GM12892 (cell line): ENCODE measurements around the gene GABRD.

ENCODE experiments used
- DNase-seq: peaks from one replicate; pipeline ENCODE4 v3.0.0; 2011; ENCODE audit not compliant: insufficient read length
- FAIRE-seq: peaks from 2 replicates; lab custom pipeline; 2011; peaks lifted over from hg19 to GRCh38; lab: Jason Lieb, UNC
- POLR2A ChIP-seq: IDR thresholded peaks from 2 replicates; pipeline ENCODE4 v1.6.1; 2011; ENCODE audit warnings: low read depth, low read length, control low read depth
- POLR2AphosphoS5 ChIP-seq: IDR thresholded peaks from 2 replicates; pipeline ENCODE4 v1.6.1; 2011; ENCODE audit warnings: low read depth, low read length, control low read depth
- TAF1 ChIP-seq: IDR thresholded peaks from 2 replicates; pipeline ENCODE4 v1.6.1; 2011; ENCODE audit warnings: low read depth, mild to moderate bottlenecking, control low read depth, low read length, borderline replicate concordance

GABRD gene

DNA sequence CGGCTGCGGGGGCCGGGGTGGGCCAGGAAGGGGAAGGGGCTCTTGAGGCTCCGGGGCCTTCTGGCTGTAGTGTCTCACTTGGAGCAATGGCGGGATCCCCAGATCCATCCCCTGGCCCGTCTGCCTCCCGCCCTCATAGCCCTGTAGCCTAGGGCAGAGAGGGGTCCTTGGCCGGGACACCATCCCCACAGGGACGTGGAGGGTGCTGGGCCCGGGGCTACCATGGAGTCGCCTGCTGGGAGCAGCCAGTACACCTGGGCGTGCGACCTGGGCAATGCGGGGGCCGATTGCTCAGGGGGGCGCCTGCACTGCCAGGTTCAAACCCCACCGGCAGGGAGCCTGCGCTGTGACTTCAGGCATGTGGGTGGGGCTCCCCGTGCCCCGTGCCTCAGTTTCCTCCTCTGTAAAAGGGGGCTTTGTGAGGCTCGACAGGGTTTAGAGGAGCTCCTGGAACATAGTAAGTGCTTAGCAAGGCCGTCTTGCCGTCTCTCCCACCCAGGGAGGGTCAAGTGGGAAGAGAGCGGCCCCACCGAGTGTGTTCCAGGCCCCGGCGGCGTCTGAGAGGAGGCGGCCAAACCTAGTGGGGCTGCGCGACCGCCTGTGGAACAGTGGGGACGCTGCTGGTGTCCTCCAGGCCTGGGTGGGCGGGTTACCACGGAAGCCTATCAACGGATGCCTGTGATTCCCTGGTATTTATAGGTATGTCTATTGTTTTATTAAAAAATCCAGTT is 51.8 kb downstream of the GABRD start:
- FAIRE-seq (no peak), DNase-seq (no peak)
- TF ChIP-seq POLR2A: no peak
- TF ChIP-seq POLR2AphosphoS5: no peak
- no peak for TF ChIP-seq TAF1

DNA sequence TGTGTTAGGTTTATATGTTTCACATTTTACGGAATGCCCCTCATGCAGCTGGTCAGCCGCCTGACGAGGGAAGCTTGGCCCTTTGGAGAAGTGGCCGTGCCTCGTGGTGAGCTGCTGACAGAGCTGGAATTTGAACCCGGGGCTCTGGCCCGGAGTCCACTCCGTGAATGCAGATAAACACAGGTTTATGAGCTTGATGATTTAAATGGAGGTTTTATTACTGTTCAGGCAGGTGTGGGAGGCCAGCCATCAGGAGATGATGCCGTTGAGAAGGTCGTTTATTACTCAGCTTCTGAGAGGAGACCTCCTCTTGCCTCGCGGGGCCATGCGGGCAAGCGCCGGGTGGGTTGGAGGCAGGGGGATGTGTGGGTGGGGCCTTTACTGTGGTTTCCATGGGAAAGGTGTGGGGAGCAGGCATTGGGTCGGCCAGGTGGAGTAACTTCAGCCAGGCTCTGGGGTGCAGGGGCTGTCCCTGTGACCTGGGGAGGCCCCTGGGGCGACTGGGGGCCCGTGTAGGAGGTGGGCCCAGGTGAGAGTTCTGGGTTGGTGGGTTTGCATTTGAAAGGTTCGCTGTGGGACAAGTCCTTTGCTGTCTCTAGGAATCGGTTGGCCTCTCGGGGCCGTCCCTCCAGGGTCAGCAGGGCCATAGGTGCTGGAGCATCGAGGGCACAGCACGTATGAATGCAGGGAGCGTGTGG is 53.1 kb downstream of the GABRD start:
- no peak for FAIRE-seq
- no peak for TF ChIP-seq POLR2AphosphoS5
- TF ChIP-seq TAF1: no peak
- TF ChIP-seq POLR2A: no peak
- DNase-seq: no peak

GRCh38 chr1:2072891-2073290 is 53.7 kb downstream of the GABRD start:
- FAIRE-seq: no peak

GRCh38 chr1:2073382-2074230 is 54.5 kb downstream of the GABRD start:
- DNase-seq: no peak
- no peak for FAIRE-seq
- TF ChIP-seq POLR2A: no peak
- no peak for TF ChIP-seq TAF1
- TF ChIP-seq POLR2AphosphoS5: no peak

More at GRCh38 chr1:2072891-2073290, 53.7 kb downstream of the GABRD start:
- TF ChIP-seq POLR2AphosphoS5 (no peak), TAF1 (no peak), POLR2A (no peak)
- no peak for DNase-seq

DNA sequence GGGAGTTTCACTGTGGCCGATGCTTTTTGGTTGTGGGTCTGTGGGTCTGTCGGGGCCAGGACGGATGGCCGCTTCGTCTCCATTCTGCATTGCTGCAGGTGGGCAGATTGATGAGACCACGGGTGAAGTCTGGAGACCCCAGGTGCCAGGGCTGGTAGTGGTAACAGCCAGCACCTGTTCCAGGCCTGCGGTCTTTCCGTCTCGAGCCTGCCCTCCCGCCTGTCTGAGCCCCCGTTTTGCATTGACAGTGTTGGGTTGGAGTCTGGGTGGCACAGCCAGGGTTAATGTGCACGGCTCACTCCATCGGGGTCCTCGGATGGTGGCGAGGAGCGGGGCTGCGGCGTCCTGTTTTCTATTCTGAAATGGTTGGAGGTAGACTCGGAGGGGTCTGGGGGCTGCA is 55.3 kb downstream of the GABRD start:
- TF ChIP-seq POLR2AphosphoS5 (no peak), TAF1 (no peak), POLR2A (no peak)
- no peak for DNase-seq

GRCh38 chr1:2074944-2075740 is 56.0 kb downstream of the GABRD start:
- no peak for FAIRE-seq
- TF ChIP-seq TAF1 (no peak), POLR2AphosphoS5 (no peak), POLR2A (no peak)
- DNase-seq: no peak

More for the DNA sequence above, 55.3 kb downstream of the GABRD start:
- FAIRE-seq: no peak

- TF ChIP-seq POLR2A (no peak), POLR2AphosphoS5 (no peak), TAF1 (no peak)
- DNase-seq: no peak
- no peak for FAIRE-seq
Measured at GRCh38 chr1:2076826-2077225, 57.7 kb downstream of the GABRD start.

DNA sequence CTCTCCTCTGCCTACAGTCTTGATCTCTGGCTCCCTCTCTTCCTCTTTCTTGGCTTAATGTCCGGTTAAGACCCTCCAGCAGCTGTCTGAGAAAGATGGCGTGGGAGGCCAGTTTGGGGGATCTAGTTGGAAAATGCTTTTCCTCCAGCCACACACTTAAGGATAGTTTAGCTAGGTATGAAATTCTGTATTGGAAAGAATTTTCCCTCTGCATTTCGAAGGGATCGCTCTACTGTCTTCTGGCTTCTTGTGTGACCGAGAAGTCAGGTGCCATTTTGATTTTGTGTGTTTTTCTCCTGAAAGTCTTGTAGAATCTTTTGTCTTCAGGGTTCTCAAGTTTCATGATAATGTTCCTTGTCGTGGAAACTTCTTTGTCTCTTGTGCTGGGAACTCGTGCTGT is 59.0 kb downstream of the GABRD start:
- DNase-seq (no peak), FAIRE-seq (no peak)
- TF ChIP-seq POLR2AphosphoS5 (no peak), TAF1 (no peak), POLR2A (no peak)

DNA sequence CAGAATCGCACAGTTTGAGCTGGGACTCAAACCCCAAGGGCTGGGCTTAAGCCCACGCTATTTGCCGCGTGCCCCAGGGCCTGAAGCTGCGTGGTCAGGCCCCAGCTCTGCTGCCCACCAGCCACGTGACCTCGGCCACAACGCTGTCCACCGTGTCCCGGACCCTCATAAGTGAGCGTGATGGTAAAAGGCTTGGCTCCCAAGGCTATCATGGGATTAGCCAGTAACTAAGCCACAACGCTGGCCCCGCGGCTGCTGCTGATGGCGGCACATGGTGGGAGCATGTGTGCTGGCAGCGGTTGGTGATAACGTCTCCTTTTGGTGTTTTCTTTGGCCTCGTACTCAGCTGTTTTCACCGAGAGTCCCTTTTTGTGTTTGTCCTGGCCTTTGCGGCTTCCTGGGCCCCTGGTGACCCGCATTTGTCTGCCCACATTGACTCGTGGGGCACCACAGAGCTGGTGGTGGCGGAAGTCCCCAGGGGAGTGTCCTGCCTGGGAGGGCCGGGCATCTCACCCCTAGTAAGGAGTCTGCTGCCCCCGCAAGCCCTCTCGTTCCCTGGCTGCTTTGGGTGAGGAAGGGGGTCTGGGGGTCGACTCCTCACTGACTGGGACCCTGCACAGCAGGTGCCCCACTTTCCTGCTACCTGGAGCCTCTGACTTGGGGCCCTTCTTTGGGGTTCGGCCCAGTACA is 60.4 kb downstream of the GABRD start:
- no peak for TF ChIP-seq POLR2AphosphoS5
- TF ChIP-seq TAF1: no peak
- TF ChIP-seq POLR2A: no peak
- DNase-seq (no peak), FAIRE-seq (no peak)

DNA sequence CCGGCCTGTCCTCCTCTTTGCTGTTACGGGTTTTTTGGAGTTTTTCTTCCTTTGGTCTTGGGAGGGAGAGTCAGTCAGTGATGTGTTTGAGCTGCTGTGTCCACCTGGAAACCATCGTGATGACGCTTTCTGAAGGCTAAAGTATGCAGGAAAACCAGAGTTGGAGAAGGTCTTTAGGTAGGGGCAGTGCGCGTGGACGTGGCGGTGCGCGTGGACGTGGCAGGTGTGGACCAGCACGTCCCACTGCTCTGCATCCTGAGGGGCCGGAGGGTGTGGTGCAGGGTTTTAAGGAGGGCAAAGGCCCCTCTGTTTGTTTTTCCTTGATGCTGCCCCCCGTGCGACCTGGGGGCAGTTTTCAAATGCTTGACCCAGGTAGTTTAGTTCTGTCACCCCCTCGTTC is 61.0 kb downstream of the GABRD start:
- FAIRE-seq (no peak), DNase-seq (no peak)
- TF ChIP-seq POLR2A: no peak
- TF ChIP-seq TAF1: no peak
- TF ChIP-seq POLR2AphosphoS5: no peak
